Mesenchymal stem cell (in vitro differentiated cells and primary cell): ENCODE results near the gene OTOG.

ENCODE experiments used
- DNase-seq: peaks from one replicate; pipeline ENCODE4 v3.0.0-alpha.2; 2013
- H2AFZ ChIP-seq: one replicate; pipeline ENCODE4 v1.6.1; 2013; ENCODE audit warnings: low read depth, mild to moderate bottlenecking, control low read depth, inconsistent platforms, low read length, moderate library complexity
- H2AK5ac ChIP-seq: 2 replicates; pipeline ENCODE4 v1.6.1; 2013; ENCODE audit warnings: low read length, moderate library complexity, mild to moderate bottlenecking, inconsistent platforms; ENCODE audit not compliant: severe bottlenecking
- H2BK120ac ChIP-seq: one replicate; pipeline ENCODE4 v1.6.1; 2013; ENCODE audit warnings: low read depth, mild to moderate bottlenecking, inconsistent platforms, low read length, moderate library complexity
- H2BK12ac ChIP-seq, 2 experiments: one replicate each; pipeline ENCODE4 v1.6.1; 2013; ENCODE audit warnings: inconsistent platforms in 2 of 2, low read length in 2 of 2, mild to moderate bottlenecking in 2 of 2, moderate library complexity in 2 of 2, control low read depth in 1 of 2
- H2BK15ac ChIP-seq: one replicate; pipeline ENCODE4 v1.6.1; 2013; ENCODE audit warnings: mild to moderate bottlenecking, low read depth, inconsistent platforms; ENCODE audit not compliant: poor library complexity, severe bottlenecking
- H2BK5ac ChIP-seq: 2 replicates; pipeline ENCODE4 v1.6.1; 2013; ENCODE audit warnings: low read depth, mild to moderate bottlenecking, low read length, control low read depth, inconsistent platforms; ENCODE audit not compliant: poor library complexity, severe bottlenecking
- H3K14ac ChIP-seq, 2 experiments: one replicate each; pipeline ENCODE4 v1.6.1; 2013; ENCODE audit warnings: inconsistent platforms in 2 of 2, low read length in 2 of 2, control low read depth in 1 of 2, mild to moderate bottlenecking in 1 of 2, moderate library complexity in 1 of 2
- H3K18ac ChIP-seq, 2 experiments: one replicate each; pipeline ENCODE4 v1.6.1; 2013; ENCODE audit warnings: inconsistent platforms in 2 of 2, low read length in 2 of 2, control low read depth in 1 of 2, low read depth in 1 of 2, mild to moderate bottlenecking in 1 of 2
- H3K23ac ChIP-seq, 2 experiments: one replicate each; pipeline ENCODE4 v1.6.1; 2013; ENCODE audit warnings: inconsistent platforms in 2 of 2, low read length in 2 of 2, mild to moderate bottlenecking in 2 of 2, moderate library complexity in 2 of 2, control low read depth in 1 of 2
- H3K27ac ChIP-seq: 2 replicates; pipeline ENCODE4 v1.5.1; 2013; ENCODE audit warnings: mild to moderate bottlenecking, moderate library complexity, low read length, control low read depth, inconsistent platforms; ENCODE audit not compliant: poor library complexity, severe bottlenecking
- H3K27me3 ChIP-seq, 2 experiments: 2 replicates each; pipeline versions ENCODE4 v1.6.1 to v1.7.0; 2013; ENCODE audit warnings: low read length in 2 of 2, mild to moderate bottlenecking in 2 of 2, moderate library complexity in 2 of 2, control low read depth in 1 of 2, inconsistent platforms in 1 of 2; ENCODE audit not compliant: control insufficient read depth in 1 of 2, insufficient read depth in 1 of 2
- H3K36me3 ChIP-seq, 2 experiments: 2 replicates each; pipeline versions ENCODE4 v1.6.1 to v1.7.0; 2013; ENCODE audit warnings: low read length in 2 of 2, control low read depth in 1 of 2, inconsistent platforms in 1 of 2, low read depth in 1 of 2, mild to moderate bottlenecking in 1 of 2; ENCODE audit not compliant: insufficient read depth in 2 of 2, control insufficient read depth in 1 of 2
- H3K4ac ChIP-seq, 2 experiments: one replicate each; pipeline ENCODE4 v1.6.1; 2013; ENCODE audit warnings: inconsistent platforms in 2 of 2, low read length in 2 of 2, mild to moderate bottlenecking in 2 of 2, moderate library complexity in 2 of 2, control low read depth in 1 of 2, low read depth in 1 of 2
- H3K4me1 ChIP-seq: 2 replicates; pipeline ENCODE4 v1.6.1; 2013; ENCODE audit warnings: low read depth, low read length, control low read depth; ENCODE audit not compliant: control insufficient read depth, insufficient read depth
- H3K4me2 ChIP-seq: 2 replicates; pipeline ENCODE4 v1.6.1; 2013; ENCODE audit warnings: low read length, mild to moderate bottlenecking, inconsistent platforms; ENCODE audit not compliant: poor library complexity, severe bottlenecking
- H3K4me3 ChIP-seq, 2 experiments: 2 replicates each; pipeline versions ENCODE4 v1.5.1 to v1.7.0; 2013; ENCODE audit warnings: low read length in 2 of 2, mild to moderate bottlenecking in 2 of 2, control low read depth in 1 of 2, low read depth in 1 of 2; ENCODE audit not compliant: insufficient read depth in 1 of 2
- H3K79me1 ChIP-seq: replicated peaks from 2 replicates; pipeline ENCODE4 v1.6.1; 2013; ENCODE audit warnings: mild to moderate bottlenecking, control low read depth, low read length, inconsistent platforms; ENCODE audit not compliant: poor library complexity, severe bottlenecking
- H3K9ac ChIP-seq: 2 replicates; pipeline ENCODE4 v1.7.0; 2013; ENCODE audit warnings: mild to moderate bottlenecking, low read length, moderate library complexity
- H3K9me3 ChIP-seq: 2 replicates; pipeline ENCODE4 v1.7.0; 2013; ENCODE audit warnings: mild to moderate bottlenecking, low read length; ENCODE audit not compliant: control insufficient read depth
- H4K8ac ChIP-seq: one replicate; pipeline ENCODE4 v1.6.1; 2013; ENCODE audit warnings: inconsistent platforms, mild to moderate bottlenecking, low read length, moderate library complexity
- H4K91ac ChIP-seq: one replicate; pipeline ENCODE4 v1.6.1; 2013; ENCODE audit warnings: mild to moderate bottlenecking, low read length, inconsistent platforms
- WGBS: methylation state at CpG from one replicate; pipeline ENCODE4 v1.1.7; 2013; ENCODE audit warnings: mixed read lengths; 5-methylcytosine and 5-hydroxymethylcytosine counted together

Gene OTOG

DNA sequence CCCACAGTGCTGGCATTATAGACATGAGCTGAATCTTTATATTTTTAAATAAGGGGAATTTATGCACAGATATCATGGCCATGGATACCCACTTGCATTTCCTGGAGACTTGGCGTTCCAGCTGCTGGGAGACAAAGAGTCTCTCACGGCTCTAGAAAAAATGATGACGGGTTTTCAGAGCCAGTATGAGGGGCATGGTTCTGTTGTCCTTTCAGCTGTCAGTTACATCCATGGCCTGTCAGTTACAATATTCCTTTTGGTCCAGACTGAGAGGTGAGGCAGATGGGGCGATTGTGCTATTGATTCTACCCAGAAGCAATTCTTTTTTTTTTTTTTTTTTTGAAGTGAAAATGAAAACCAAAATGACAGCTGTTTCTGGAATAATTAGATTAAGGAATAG is 32.6 kb upstream of the OTOG start:
- H2BK12ac ChIP-seq = no peak overlapping the region
- H4K91ac ChIP-seq = no peak overlapping the region
- H3K4me2 ChIP-seq = no peak overlapping the region
- no peak overlapping the region for H2BK120ac ChIP-seq
- H3K36me3 ChIP-seq = no peaks in the 10 kb centered on the region
- no peaks in the 10 kb centered on the region for H3K4me1 ChIP-seq
- H3K4me3 ChIP-seq = no peak overlapping the region
- H3K18ac ChIP-seq = no peak overlapping the region
- no peak for DNase-seq
- H2AK5ac ChIP-seq = no peak overlapping the region
- 87% methylated on average over 4 of the region's 4 CpGs for WGBS
- H3K14ac ChIP-seq = no peak overlapping the region
- peaks cover 43 to 59% of the 10 kb centered on the region in 2 experiments for H3K27me3 ChIP-seq
- no peak overlapping the region for H3K4ac ChIP-seq
- no peaks in the 10 kb centered on the region for H3K9me3 ChIP-seq
- H2BK5ac ChIP-seq = no peak overlapping the region
- H3K79me1 ChIP-seq = no peaks in the 10 kb centered on the region
- H3K23ac ChIP-seq = no peak overlapping the region
- no peak overlapping the region for H3K9ac ChIP-seq
- no peak overlapping the region for H2AFZ ChIP-seq
- no peak overlapping the region for H3K27ac ChIP-seq
- no peak overlapping the region for H2BK15ac ChIP-seq
- no peak overlapping the region for H4K8ac ChIP-seq

DNA sequence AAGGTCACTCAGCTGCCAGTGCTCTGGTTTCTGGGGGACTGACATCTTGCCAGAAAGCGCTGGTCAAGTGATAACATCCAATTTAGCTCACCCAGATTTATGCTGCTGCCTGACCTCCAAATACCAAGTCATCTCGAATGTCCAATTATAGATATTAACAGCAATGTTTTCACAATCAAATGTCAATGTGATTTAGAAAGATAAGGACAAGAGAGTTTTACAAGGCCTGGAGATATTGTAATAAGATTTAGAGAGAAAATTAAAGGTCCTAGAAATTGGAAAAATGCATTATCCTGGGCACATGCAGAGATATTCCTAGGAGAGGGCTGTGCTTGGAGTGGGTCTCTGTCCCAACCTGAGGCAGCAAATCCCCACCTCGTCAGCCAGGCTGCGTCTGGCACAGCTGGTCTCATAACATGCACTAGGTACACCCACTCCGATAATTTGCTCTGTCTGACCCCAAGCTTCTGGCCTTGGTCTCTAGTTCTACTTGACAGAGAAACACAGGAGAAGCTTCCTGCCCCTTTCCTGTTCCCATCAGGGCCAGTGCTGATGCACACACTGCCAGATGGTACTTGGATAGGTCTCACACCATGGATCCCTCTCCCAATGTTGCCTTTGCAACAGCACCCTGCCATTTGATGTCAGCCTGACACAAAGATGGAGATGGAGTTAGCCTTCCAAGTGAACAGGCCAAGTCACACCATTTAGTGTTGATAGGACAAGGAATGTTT is 31.4 kb upstream of the OTOG start:
- Histone ChIP-seq H3K14ac (no peak overlapping the region), H3K27ac (no peak overlapping the region), H3K18ac (no peak overlapping the region), H3K79me1 (no peaks in the 10 kb centered on the region), H3K4me1 (no peaks in the 10 kb centered on the region), H2BK5ac (no peak overlapping the region), H2BK12ac (no peak overlapping the region), H3K27me3 (peaks cover 51 to 59% of the 10 kb centered on the region in 2 experiments), H3K9ac (no peak overlapping the region), H3K4ac (no peak overlapping the region), H3K36me3 (no peaks in the 10 kb centered on the region), H2BK120ac (no peak overlapping the region), H3K23ac (no peak overlapping the region), H3K4me3 (no peak overlapping the region), H3K4me2 (no peak overlapping the region), H4K8ac (no peak overlapping the region), H2AFZ (no peak overlapping the region), H4K91ac (no peak overlapping the region), H2BK15ac (no peak overlapping the region), H3K9me3 (no peaks in the 10 kb centered on the region), H2AK5ac (no peak overlapping the region)
- no peak for DNase-seq
- WGBS = 66% methylated on average over 4 of the region's 5 CpGs

DNA sequence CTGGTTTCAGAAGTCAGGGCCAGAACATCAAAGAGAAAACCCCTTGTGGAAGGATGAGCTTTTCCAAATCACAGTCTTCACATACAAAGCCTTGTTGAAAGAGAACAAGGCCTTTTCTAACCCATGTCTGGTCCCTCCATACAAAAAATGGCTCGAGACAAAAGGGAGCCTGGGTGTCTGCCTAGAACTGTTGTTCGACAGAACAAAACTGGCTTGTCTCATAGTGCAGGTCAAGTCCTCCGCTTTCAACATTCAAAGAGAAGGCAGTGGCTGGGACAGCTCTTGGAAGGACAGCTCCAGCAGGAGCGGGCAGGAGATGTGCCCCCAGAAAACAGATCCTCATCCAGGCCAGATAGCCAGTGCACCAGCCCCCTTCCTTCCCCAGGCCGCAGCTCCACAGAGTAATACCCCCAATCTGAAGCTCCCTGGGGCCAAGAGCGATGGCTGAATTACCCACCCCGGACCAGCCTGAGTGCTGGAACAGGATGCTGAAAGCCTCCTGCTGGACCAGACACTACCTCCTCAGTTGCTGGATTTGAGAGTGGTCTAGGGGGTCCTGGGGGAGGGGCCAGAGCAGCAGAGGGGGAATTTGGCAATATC is 30.4 kb upstream of the OTOG start:
- DNase-seq = no peak
- H2BK120ac ChIP-seq = no peak overlapping the region
- H3K4me1 ChIP-seq = no peaks in the 10 kb centered on the region
- H3K4me2 ChIP-seq = no peak overlapping the region
- peaks cover 46 to 49% of the 10 kb centered on the region in 2 experiments for H3K27me3 ChIP-seq
- no peak overlapping the region for H2AFZ ChIP-seq
- H2BK12ac ChIP-seq = no peak overlapping the region
- H3K27ac ChIP-seq = no peak overlapping the region
- H4K8ac ChIP-seq = no peak overlapping the region
- H3K36me3 ChIP-seq = no peaks in the 10 kb centered on the region
- H3K9me3 ChIP-seq = no peaks in the 10 kb centered on the region
- H3K18ac ChIP-seq = no peak overlapping the region
- H3K4ac ChIP-seq = no peak overlapping the region
- H3K79me1 ChIP-seq = no peaks in the 10 kb centered on the region
- H2AK5ac ChIP-seq = no peak overlapping the region
- H4K91ac ChIP-seq = no peak overlapping the region
- H3K14ac ChIP-seq = no peak overlapping the region
- 78% methylated on average over 7 of the region's 7 CpGs for WGBS
- H2BK5ac ChIP-seq = no peak overlapping the region
- H2BK15ac ChIP-seq = no peak overlapping the region
- no peak overlapping the region for H3K23ac ChIP-seq
- H3K4me3 ChIP-seq = no peak overlapping the region
- no peak overlapping the region for H3K9ac ChIP-seq

DNA sequence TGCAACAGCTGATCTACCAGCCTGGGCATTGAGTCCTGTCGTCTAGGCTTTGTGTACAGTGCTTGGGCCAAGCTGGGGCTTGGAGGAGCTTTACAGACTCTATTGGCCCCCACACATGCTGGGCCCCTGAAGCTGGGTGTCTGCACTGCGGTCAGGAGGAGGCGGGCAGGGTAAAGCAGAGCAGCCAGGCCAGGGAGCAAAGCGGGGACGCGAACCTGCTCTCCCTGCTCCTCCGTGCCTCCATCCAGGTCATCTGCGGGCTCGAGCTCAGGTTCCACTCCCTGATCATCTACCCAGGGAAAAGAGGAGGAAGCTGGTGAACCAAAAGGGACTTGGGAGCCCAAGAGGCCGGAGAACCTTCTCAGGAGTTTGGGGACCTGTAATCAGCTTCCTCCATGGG is 29.9 kb upstream of the OTOG start:
- no peak overlapping the region for H3K4me3 ChIP-seq
- H2BK5ac ChIP-seq = no peak overlapping the region
- H3K27me3 ChIP-seq = peaks cover 42 to 48% of the 10 kb centered on the region in 2 experiments
- H3K4ac ChIP-seq = no peak overlapping the region
- no peak overlapping the region for H3K23ac ChIP-seq
- no peaks in the 10 kb centered on the region for H3K36me3 ChIP-seq
- H2BK15ac ChIP-seq = no peak overlapping the region
- H4K91ac ChIP-seq = no peak overlapping the region
- no peak overlapping the region for H3K18ac ChIP-seq
- no peaks in the 10 kb centered on the region for H3K4me1 ChIP-seq
- DNase-seq = no peak
- H3K9ac ChIP-seq = no peak overlapping the region
- H2BK120ac ChIP-seq = no peak overlapping the region
- no peak overlapping the region for H3K27ac ChIP-seq
- no peak overlapping the region for H3K14ac ChIP-seq
- H4K8ac ChIP-seq = no peak overlapping the region
- no peak overlapping the region for H3K4me2 ChIP-seq
- no peak overlapping the region for H2AK5ac ChIP-seq
- no peak overlapping the region for H2AFZ ChIP-seq
- no peaks in the 10 kb centered on the region for H3K79me1 ChIP-seq
- WGBS = 86% methylated on average over 10 of the region's 10 CpGs
- no peak overlapping the region for H2BK12ac ChIP-seq
- no peaks in the 10 kb centered on the region for H3K9me3 ChIP-seq
